OCI-LY1 (cell line): ENCODE results near the gene TANC2.

Experiments
- H2AFZ ChIP-seq: fragments of 200-600 bp; sonication (generic), shearing (Covaris generic); 2 replicates; pipeline ENCODE4 v1.6.0; 2014; ENCODE audit warnings: antibody characterized with exemption, mild to moderate bottlenecking, low read length
- H3F3A ChIP-seq: fragments of 200-600 bp; sonication (generic), shearing (Covaris generic); 2 replicates; pipeline ENCODE4 v1.6.0; 2014; ENCODE audit warnings: mild to moderate bottlenecking, antibody characterized with exemption, low read length, moderate library complexity; ENCODE audit not compliant: insufficient read depth
- H3K27ac ChIP-seq: fragments of 200-600 bp; sonication (generic); 2 replicates; pipeline ENCODE4 v1.5.1; 2014; ENCODE audit warnings: low read length, mixed run types, mild to moderate bottlenecking, low read depth; ENCODE audit not compliant: poor library complexity, severe bottlenecking
- H3K27me3 ChIP-seq: fragments of 200-600 bp; sonication (generic); 2 replicates; pipeline ENCODE4 v1.6.0; 2014; ENCODE audit warnings: antibody characterized with exemption, mild to moderate bottlenecking, low read length, moderate library complexity; ENCODE audit not compliant: insufficient read depth
- H3K36me3 ChIP-seq: fragments of 200-600 bp; sonication (generic); 2 replicates; pipeline ENCODE4 v1.6.1; 2014; ENCODE audit warnings: mild to moderate bottlenecking, antibody characterized with exemption, low read length, moderate library complexity, mixed read lengths; ENCODE audit not compliant: insufficient read depth
- H3K4me1 ChIP-seq: fragments of 200-600 bp; sonication (generic); 2 replicates; pipeline ENCODE4 v1.5.1; 2014; ENCODE audit warnings: mild to moderate bottlenecking, low read length, moderate library complexity; ENCODE audit not compliant: insufficient read depth, severe bottlenecking
- H3K4me2 ChIP-seq: fragments of 200-600 bp; sonication (generic), shearing (Covaris generic); 2 replicates; pipeline ENCODE4 v1.6.1; 2014; ENCODE audit warnings: low read length
- H3K4me3 ChIP-seq: fragments of 200-600 bp; sonication (generic); 2 replicates; pipeline ENCODE4 v1.5.1; 2014; ENCODE audit warnings: low read length, low read depth, mild to moderate bottlenecking, mixed read lengths; ENCODE audit not compliant: poor library complexity, severe bottlenecking
- H3K79me2 ChIP-seq: fragments of 200-600 bp; shearing (Covaris generic); 2 replicates; pipeline ENCODE4 v1.6.1; 2016; ENCODE audit warnings: mixed run types, low read length, mixed read lengths; ENCODE audit not compliant: insufficient read depth
- H3K9ac ChIP-seq: fragments of 200-600 bp; sonication (generic), shearing (Covaris generic); 2 replicates; pipeline ENCODE4 v1.6.1; 2014; ENCODE audit warnings: mild to moderate bottlenecking, low read length, mixed read lengths
- H3K9me2 ChIP-seq: fragments of 200-600 bp; sonication (generic), shearing (Covaris generic); 2 replicates; pipeline ENCODE4 v1.6.1; 2014; ENCODE audit warnings: low read depth, mild to moderate bottlenecking, low read length, mixed read lengths
- H3K9me3 ChIP-seq: fragments of 200-600 bp; shearing (Covaris generic); 2 replicates; pipeline ENCODE4 v1.6.1; 2014; ENCODE audit warnings: low read length, mixed read lengths
- H4K20me1 ChIP-seq: fragments of 200-600 bp; sonication (generic), shearing (Covaris generic); 2 replicates; pipeline ENCODE4 v1.6.0; 2016; ENCODE audit warnings: mild to moderate bottlenecking, low read length; ENCODE audit not compliant: insufficient read depth
- CTCF ChIP-seq: fragments of 200-600 bp; sonication (generic), shearing (Covaris generic); IDR thresholded peaks from 2 replicates; pipeline ENCODE4 v1.5.1; 2017; ENCODE audit warnings: mild to moderate bottlenecking, antibody characterized with exemption, low read length, moderate library complexity, mixed read lengths
- EZH2 ChIP-seq: fragments of 200-600 bp; sonication (generic), shearing (Covaris generic); IDR thresholded peaks from 2 replicates; pipeline ENCODE4 v1.8.0; 2017; ENCODE audit warnings: borderline replicate concordance, mixed run types, mild to moderate bottlenecking, antibody characterized with exemption, low read length, moderate library complexity, mixed read lengths

The TANC2 gene

GRCh38 chr17:62995377-62995885 is 29.4 kb downstream of the TANC2 start:
- H3K79me2 ChIP-seq: no peaks in the 10 kb centered on the region
- H3K9me3 ChIP-seq: no peaks in the 10 kb centered on the region
- no peaks in the 10 kb centered on the region for H3K4me1 ChIP-seq
- 0 out of 2 replicates have a peak, but pooled peaks cover 3% of the 10 kb centered on the region for H3K27me3 ChIP-seq
- H3K4me3 ChIP-seq: no peak overlapping the region
- no peaks in the 10 kb centered on the region for H3K36me3 ChIP-seq
- TF ChIP-seq CTCF (peak; percentile 22; the same call in 1 of the 2 replicates), EZH2 (no peak)
- H3F3A ChIP-seq: no peaks in the 10 kb centered on the region
- H2AFZ ChIP-seq: no peak overlapping the region
- H3K9ac ChIP-seq: no peak overlapping the region
- no peak overlapping the region for H3K27ac ChIP-seq
- H3K4me2 ChIP-seq: no peak overlapping the region
- H3K9me2 ChIP-seq: no peaks in the 10 kb centered on the region
- no peaks in the 10 kb centered on the region for H4K20me1 ChIP-seq

GRCh38 chr17:62996221-62996620 is 30.2 kb downstream of the TANC2 start:
- no peaks in the 10 kb centered on the region for H4K20me1 ChIP-seq
- no peaks in the 10 kb centered on the region for H3K4me1 ChIP-seq
- H3F3A ChIP-seq: no peaks in the 10 kb centered on the region
- H3K27me3 ChIP-seq: 0 out of 2 replicates have a peak, but pooled peaks cover 3% of the 10 kb centered on the region
- H3K9ac ChIP-seq: no peak overlapping the region
- TF ChIP-seq EZH2 (no peak), CTCF (no peak)
- H2AFZ ChIP-seq: no peak overlapping the region
- H3K9me3 ChIP-seq: no peaks in the 10 kb centered on the region
- H3K4me3 ChIP-seq: no peak overlapping the region
- H3K4me2 ChIP-seq: no peak overlapping the region
- no peaks in the 10 kb centered on the region for H3K9me2 ChIP-seq
- no peaks in the 10 kb centered on the region for H3K36me3 ChIP-seq
- H3K79me2 ChIP-seq: no peaks in the 10 kb centered on the region
- H3K27ac ChIP-seq: no peak overlapping the region

- H3K4me2 ChIP-seq: no peak overlapping the region
- H3K27ac ChIP-seq: no peak overlapping the region
- no peak overlapping the region for H3K4me3 ChIP-seq
- no peak overlapping the region for H2AFZ ChIP-seq
- no peaks in the 10 kb centered on the region for H3K9me3 ChIP-seq
- no peaks in the 10 kb centered on the region for H4K20me1 ChIP-seq
- H3K4me1 ChIP-seq: no peaks in the 10 kb centered on the region
- 0 out of 2 replicates have a peak, but pooled peaks cover 3% of the 10 kb centered on the region for H3K27me3 ChIP-seq
- H3K9me2 ChIP-seq: no peaks in the 10 kb centered on the region
- H3K9ac ChIP-seq: no peak overlapping the region
- H3K36me3 ChIP-seq: no peaks in the 10 kb centered on the region
- no peaks in the 10 kb centered on the region for H3F3A ChIP-seq
- no peaks in the 10 kb centered on the region for H3K79me2 ChIP-seq
- TF ChIP-seq EZH2 (no peak), CTCF (no peak)
Measured at GRCh38 chr17:62998166-62998565, 32.1 kb downstream of the TANC2 start.
